HG03520 (cell line): Measurements from ENCODE around the gene FARP1.

Experiments
- ATAC-seq: cut with Tn5 transposase; IDR thresholded peaks from one replicate; pipeline ENCODE4 v1.9.1; 2021; ENCODE audit warnings: mild to moderate bottlenecking, moderate library complexity; ENCODE audit not compliant: unreplicated experiment

Gene FARP1

GRCh38 chr13:98451676-98452470, 309.0 kb downstream of the FARP1 start:
- ATAC-seq, result no peak

GRCh38 chr13:98452851-98453843, 310.3 kb downstream of the FARP1 start:
- ATAC-seq, result no peak

- ATAC-seq, result no peak
Observed at GRCh38 chr13:98454389-98454881, 311.5 kb downstream of the FARP1 start.

GRCh38 chr13:98456413-98456845, 313.5 kb downstream of the FARP1 start:
- ATAC-seq, result no peak

GRCh38 chr13:98457053-98457452, 314.2 kb downstream of the FARP1 start:
- ATAC-seq, result no peak

- no peak for ATAC-seq
Observed at GRCh38 chr13:98458431-98458830, 315.5 kb downstream of the FARP1 start.

- no peak for ATAC-seq
Observed at GRCh38 chr13:98459171-98459681, 316.3 kb downstream of the FARP1 start.

GRCh38 chr13:98459721-98460370, 317.0 kb downstream of the FARP1 start:
- ATAC-seq, result no peak

GRCh38 chr13:98460516-98460915, 317.6 kb downstream of the FARP1 start:
- ATAC-seq, result no peak

GRCh38 chr13:98461486-98462240, 318.8 kb downstream of the FARP1 start:
- ATAC-seq, result no peak

GRCh38 chr13:98462241-98462882, 319.5 kb downstream of the FARP1 start:
- no peak for ATAC-seq

- no peak for ATAC-seq
Observed at GRCh38 chr13:98462946-98463345, 320.1 kb downstream of the FARP1 start.

GRCh38 chr13:98466634-98467236, 323.8 kb downstream of the FARP1 start:
- no peak for ATAC-seq

- ATAC-seq, result no peak
Observed at GRCh38 chr13:98467263-98467985, 324.5 kb downstream of the FARP1 start.

- no peak for ATAC-seq
Observed at GRCh38 chr13:98468361-98468760, 325.5 kb downstream of the FARP1 start.

GRCh38 chr13:98468929-98469328, 326.0 kb downstream of the FARP1 start:
- ATAC-seq, result no peak

GRCh38 chr13:98470920-98471319, 328.0 kb downstream of the FARP1 start:
- no peak for ATAC-seq

GRCh38 chr13:98471934-98472333, 329.0 kb downstream of the FARP1 start:
- no peak for ATAC-seq
